H1 (cell line): ENCODE results near the gene RPS18. TPM values are rescaled to one million over a fixed set of nuclear protein-coding genes. Genes with fewer than 3 reads are reported as not detected.

ENCODE experiments used
- ZNF274 ChIP-seq: IDR thresholded peaks from 2 replicates; pipeline ENCODE4 v1.7.0; 2012; ENCODE audit warnings: low read length, borderline replicate concordance; ENCODE audit errors: extremely low read depth
- polyA plus RNA-seq, 7 experiments: library from polyadenylated mRNA; depleted of rRNA in 3 of 7; stranded (reverse) in 5 of 7; unstranded in 2 of 7; fragments of >200 nt in 5 of 7; fragments of 200-250 nt in 2 of 7; gene quantifications; 1 replicate in 5 of 7; 2 replicates in 1 of 7; 4 replicates in 1 of 7; pipeline versions ENCODE4 v1.2.1 to v1.2.3, GENCODE V29; 2011 to 2013; ENCODE audit warnings: missing spikeins in 2 of 7, mixed read lengths in 2 of 7
- total RNA-seq: library from RNA; stranded (reverse); fragmentation: NEBNext Ultra II Directional; extraction: Animal tissue kit (Norgen Biotek cat#: 25700); gene quantifications from 2 replicates; pipeline ENCODE4 v1.2.1, GENCODE V29; 2021
- TF ChIP-seq, protein P1 (sequence below): IDR thresholded peaks from 2 replicates; pipeline ENCODE4 v1.6.1; 2011; ENCODE audit warnings: low read depth, mild to moderate bottlenecking, low read length; ENCODE audit not compliant: insufficient read depth

The RPS18 gene
- total and polyA plus RNA-seq, 2 of the 8 experiments (the other 6 are each of a cell fraction or from before 2014, with no cell fraction given) = 2,796 to 7,099 TPM

- TF ChIP-seq ZNF274 = no peak
- TF ChIP-seq, protein P1, sequence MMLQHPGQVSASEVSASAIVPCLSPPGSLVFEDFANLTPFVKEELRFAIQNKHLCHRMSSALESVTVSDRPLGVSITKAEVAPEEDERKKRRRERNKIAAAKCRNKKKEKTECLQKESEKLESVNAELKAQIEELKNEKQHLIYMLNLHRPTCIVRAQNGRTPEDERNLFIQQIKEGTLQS = no peak
Measured at GRCh38 chr6:33249732-33250630, 21.9 kb upstream of the RPS18 start (continued).
